Stimulated activated CD4-positive, alpha-beta T cell treated with anti-CD3 and anti-CD28 coated beads, Interleukin-1b, Interleukin-23, amount 100 ng/mL, for 4 hours (primary cell): Measurements from ENCODE around the gene ALB.

Experiments
- DNase-seq, 2 donors: peaks; one replicate each; pipeline ENCODE4 v3.0.0-alpha.2; 2020; ENCODE audit warnings: low read depth in 2 of 2

The ALB gene

DNA sequence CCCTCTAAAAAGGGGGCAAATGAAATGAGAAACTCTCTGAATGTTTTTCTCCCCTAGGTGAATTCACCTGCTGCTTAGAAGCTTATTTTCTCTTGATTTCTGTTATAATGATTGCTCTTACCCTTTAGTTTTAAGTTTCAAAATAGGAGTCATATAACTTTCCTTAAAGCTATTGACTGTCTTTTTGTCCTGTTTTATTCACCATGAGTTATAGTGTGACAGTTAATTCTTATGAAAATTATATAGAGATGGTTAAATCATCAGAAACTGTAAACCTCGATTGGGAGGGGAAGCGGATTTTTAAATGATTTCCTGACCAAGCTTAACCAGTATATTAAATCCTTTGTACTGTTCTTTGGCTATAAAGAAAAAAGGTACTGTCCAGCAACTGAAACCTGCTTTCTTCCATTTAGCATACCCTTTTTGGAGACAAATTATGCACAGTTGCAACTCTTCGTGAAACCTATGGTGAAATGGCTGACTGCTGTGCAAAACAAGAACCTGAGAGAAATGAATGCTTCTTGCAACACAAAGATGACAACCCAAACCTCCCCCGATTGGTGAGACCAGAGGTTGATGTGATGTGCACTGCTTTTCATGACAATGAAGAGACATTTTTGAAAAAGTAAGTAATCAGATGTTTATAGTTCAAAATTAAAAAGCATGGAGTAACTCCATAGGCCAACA lies 4.2 kb downstream of the ALB start:
- DNase-seq, result no peak

DNA sequence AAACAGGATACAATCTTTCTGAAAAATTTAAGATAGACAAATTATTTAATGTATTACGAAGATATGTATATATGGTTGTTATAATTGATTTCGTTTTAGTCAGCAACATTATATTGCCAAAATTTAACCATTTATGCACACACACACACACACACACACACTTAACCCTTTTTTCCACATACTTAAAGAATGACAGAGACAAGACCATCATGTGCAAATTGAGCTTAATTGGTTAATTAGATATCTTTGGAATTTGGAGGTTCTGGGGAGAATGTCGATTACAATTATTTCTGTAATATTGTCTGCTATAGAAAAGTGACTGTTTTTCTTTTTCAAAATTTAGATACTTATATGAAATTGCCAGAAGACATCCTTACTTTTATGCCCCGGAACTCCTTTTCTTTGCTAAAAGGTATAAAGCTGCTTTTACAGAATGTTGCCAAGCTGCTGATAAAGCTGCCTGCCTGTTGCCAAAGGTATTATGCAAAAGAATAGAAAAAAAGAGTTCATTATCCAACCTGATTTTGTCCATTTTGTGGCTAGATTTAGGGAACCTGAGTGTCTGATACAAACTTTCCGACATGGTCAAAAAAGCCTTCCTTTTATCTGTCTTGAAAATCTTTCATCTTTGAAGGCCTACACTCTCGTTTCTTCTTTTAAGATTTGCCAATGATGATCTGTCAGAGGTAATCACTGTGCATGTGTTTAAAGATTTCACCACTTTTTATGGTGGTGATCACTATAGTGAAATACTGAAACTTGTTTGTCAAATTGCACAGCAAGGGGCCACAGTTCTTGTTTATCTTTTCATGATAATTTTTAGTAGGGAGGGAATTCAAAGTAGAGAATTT lies 5.2 kb downstream of the ALB start:
- no peak for DNase-seq

- DNase-seq, result no peak
Measured at GRCh38 chr4:73409978-73410548, 6.0 kb downstream of the ALB start.

GRCh38 chr4:73410916-73411730 lies 7.0 kb downstream of the ALB start:
- DNase-seq, result no peak

GRCh38 chr4:73411731-73412414 lies 7.8 kb downstream of the ALB start:
- DNase-seq, result no peak

DNA sequence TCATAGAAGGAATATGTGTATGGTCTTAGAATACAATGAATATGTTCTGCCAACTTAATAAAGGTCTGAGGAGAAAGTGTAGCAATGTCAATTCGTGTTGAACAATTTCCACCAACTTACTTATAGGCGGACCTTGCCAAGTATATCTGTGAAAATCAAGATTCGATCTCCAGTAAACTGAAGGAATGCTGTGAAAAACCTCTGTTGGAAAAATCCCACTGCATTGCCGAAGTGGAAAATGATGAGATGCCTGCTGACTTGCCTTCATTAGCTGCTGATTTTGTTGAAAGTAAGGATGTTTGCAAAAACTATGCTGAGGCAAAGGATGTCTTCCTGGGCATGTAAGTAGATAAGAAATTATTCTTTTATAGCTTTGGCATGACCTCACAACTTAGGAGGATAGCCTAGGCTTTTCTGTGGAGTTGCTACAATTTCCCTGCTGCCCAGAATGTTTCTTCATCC lies 9.2 kb downstream of the ALB start:
- no peak for DNase-seq

- DNase-seq, result no peak
Measured at GRCh38 chr4:73414936-73415271, 10.8 kb downstream of the ALB start.

GRCh38 chr4:73415807-73416238 lies 11.7 kb downstream of the ALB start:
- no peak for DNase-seq

DNA sequence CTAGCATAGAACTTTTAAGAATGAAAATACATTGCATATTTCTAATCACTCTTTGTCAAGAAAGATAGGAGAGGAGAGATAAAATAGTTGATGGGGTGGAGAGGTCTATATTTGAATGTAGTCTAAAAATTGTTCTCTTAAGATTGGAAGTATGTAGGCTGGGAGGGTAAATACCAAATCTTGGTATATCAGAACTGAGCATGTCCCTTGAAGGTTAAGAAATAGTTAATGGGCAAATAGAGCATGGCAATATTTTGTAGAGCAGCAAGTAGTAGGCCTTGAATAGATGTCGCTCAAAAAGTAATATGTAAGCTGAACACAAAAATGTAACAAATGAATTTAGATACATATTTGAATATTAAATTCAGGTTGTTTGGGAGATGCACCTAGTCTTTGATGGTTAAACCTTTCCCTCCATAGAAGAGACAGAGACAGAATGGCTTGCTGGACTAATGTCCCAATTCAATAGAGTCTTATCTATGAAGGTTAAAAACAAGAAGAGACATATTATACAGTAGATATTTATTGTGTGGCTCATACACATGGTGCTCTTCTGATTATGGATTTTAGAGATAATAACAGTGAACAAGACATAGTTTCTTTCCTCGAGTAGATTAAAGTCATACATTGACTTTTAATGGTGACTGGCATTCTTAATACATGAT lies 12.5 kb downstream of the ALB start:
- no peak for DNase-seq

DNA sequence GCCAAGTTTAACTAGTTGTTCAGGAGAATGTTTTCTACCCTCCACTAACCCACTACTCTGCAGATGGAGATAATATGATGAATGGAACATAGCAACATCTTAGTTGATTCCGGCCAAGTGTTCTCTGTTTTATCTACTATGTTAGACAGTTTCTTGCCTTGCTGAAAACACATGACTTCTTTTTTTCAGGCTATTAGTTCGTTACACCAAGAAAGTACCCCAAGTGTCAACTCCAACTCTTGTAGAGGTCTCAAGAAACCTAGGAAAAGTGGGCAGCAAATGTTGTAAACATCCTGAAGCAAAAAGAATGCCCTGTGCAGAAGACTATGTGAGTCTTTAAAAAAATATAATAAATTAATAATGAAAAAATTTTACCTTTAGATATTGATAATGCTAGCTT lies 13.3 kb downstream of the ALB start:
- DNase-seq, result no peak

- no peak for DNase-seq
Measured at GRCh38 chr4:73417973-73418372, 13.9 kb downstream of the ALB start.

GRCh38 chr4:73418677-73419076 lies 14.6 kb downstream of the ALB start:
- DNase-seq, result no peak

DNA sequence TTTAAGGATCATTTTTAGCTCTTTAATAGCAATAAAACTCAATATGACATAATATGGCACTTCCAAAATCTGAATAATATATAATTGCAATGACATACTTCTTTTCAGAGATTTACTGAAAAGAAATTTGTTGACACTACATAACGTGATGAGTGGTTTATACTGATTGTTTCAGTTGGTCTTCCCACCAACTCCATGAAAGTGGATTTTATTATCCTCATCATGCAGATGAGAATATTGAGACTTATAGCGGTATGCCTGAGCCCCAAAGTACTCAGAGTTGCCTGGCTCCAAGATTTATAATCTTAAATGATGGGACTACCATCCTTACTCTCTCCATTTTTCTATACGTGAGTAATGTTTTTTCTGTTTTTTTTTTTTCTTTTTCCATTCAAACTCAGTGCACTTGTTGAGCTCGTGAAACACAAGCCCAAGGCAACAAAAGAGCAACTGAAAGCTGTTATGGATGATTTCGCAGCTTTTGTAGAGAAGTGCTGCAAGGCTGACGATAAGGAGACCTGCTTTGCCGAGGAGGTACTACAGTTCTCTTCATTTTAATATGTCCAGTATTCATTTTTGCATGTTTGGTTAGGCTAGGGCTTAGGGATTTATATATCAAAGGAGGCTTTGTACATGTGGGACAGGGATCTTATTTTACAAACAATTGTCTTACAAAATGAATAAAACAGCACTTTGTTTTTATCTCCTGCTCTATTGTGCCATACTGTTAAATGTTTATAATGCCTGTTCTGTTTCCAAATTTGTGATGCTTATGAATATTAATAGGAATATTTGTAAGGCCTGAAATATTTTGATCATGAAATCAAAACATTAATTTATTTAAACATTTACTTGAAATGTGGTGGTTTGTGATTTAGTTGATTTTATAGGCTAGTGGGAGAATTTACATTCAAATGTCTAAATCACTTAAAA lies 15.3 kb downstream of the ALB start:
- DNase-seq, result no peak

- DNase-seq, result no peak
Measured at GRCh38 chr4:73420615-73421014, 16.5 kb downstream of the ALB start.

GRCh38 chr4:73421708-73422457 lies 17.8 kb downstream of the ALB start:
- no peak for DNase-seq

DNA sequence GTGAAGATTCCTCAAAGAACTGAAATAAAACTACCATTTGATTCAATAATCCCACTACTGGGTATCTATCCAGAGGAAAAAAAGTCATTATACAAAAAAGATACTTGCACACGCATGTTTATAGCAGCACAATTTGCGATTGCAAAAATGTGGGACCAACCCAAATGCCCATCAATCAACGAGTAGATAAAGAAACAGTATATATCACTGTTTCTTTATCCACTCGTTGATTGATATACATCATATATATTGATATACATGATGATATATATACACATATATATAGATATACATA lies 18.3 kb downstream of the ALB start:
- no peak for DNase-seq

- DNase-seq, result no peak
Measured at GRCh38 chr4:73423184-73423583, 19.1 kb downstream of the ALB start.

DNA sequence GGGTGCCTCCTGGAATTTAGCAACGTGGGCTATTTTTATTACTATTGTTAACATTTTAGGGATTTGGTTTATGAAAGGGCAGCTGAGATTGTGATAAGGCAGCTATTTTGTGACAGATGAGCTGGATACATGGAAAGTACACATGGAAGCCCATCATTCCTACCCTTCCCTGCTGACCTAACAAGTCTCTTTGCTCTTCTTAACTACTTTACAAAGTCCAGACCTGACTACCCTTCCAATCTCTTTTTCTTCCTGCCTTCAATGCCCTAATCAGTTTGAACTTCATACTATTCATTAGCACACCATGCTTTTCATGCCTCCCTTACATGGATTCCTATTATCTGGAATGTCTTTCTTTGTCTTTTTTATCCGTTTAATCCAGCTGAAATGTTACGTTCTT lies 22.6 kb downstream of the ALB start:
- DNase-seq, result no peak

GRCh38 chr4:73429118-73429517 lies 25.0 kb downstream of the ALB start:
- DNase-seq, result no peak
